ENCODE data around the gene PRPF40A.

PRPF40A gene

GRCh38 chr2:152632736-152633135 lies 84.5 kb downstream of the PRPF40A start:
- TF ChIP-seq TAF1 (IDR thresholded peaks at IDR 0.05; ENCODE audit: borderline replicate concordance, insufficient read depth, low read length) (no peak), POLR2AphosphoS5 (IDR thresholded peaks at IDR 0.05; ENCODE audit: low read depth, low read length) (no peak)
- TF ChIP-seq, protein P1, sequence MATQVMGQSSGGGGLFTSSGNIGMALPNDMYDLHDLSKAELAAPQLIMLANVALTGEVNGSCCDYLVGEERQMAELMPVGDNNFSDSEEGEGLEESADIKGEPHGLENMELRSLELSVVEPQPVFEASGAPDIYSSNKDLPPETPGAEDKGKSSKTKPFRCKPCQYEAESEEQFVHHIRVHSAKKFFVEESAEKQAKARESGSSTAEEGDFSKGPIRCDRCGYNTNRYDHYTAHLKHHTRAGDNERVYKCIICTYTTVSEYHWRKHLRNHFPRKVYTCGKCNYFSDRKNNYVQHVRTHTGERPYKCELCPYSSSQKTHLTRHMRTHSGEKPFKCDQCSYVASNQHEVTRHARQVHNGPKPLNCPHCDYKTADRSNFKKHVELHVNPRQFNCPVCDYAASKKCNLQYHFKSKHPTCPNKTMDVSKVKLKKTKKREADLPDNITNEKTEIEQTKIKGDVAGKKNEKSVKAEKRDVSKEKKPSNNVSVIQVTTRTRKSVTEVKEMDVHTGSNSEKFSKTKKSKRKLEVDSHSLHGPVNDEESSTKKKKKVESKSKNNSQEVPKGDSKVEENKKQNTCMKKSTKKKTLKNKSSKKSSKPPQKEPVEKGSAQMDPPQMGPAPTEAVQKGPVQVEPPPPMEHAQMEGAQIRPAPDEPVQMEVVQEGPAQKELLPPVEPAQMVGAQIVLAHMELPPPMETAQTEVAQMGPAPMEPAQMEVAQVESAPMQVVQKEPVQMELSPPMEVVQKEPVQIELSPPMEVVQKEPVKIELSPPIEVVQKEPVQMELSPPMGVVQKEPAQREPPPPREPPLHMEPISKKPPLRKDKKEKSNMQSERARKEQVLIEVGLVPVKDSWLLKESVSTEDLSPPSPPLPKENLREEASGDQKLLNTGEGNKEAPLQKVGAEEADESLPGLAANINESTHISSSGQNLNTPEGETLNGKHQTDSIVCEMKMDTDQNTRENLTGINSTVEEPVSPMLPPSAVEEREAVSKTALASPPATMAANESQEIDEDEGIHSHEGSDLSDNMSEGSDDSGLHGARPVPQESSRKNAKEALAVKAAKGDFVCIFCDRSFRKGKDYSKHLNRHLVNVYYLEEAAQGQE (IDR thresholded peaks at IDR 0.05; ENCODE audit: insufficient read depth in 1 of 2, low read depth in 2 of 2, low read length in 2 of 2), result no peak

DNA sequence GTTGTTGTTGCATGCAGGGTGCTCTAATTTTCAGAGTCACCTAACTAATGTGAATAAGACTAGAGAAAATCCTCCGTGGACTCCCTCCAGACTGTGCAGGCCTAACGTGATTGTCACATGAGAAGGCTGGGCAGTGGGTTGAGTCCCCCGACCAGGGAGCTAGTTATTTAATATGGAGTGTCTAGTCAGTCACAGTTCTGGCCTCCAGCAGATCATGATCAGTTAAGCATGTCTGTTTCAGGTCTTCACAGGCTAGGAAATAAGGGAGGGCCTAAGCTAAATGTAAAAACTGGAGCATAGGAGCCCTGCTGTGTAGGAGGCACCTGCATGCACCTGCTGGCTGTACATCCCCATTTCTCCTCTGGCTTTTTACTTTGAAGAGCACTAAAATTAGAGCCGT lies 86.8 kb downstream of the PRPF40A start:
- no peak for TF ChIP-seq SIN3A (IDR thresholded peaks at IDR 0.05; ENCODE audit: borderline replicate concordance, insufficient read depth, low read length)

DNA sequence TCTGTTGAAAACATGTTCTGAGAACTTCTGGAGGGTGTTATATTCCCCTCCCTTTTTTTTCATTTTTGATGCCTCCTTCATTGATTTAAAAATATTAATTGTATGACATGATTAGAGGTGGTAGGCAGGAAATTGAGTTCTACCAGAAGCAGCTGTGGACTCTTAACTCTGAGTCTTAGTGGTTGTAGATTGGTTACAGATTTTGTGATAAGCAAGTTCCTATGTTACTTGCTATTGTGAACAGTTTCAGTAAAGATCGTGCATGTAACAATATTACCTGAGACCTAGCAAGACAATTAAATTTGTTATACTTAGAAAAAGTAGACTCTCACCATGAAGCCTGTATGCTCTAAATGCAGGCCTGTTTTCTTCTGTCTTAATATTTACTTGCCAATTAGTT lies 88.1 kb downstream of the PRPF40A start:
- no peak for TF ChIP-seq TAF1 (IDR thresholded peaks at IDR 0.05; ENCODE audit: borderline replicate concordance, insufficient read depth, low read length)
- TF ChIP-seq FOXP2 (optimal IDR thresholded peaks at IDR 0.05; ENCODE audit: borderline replicate concordance, extremely low read depth, extremely low read length, insufficient read depth), result no peak
- no peak for TF ChIP-seq POLR2AphosphoS5 (IDR thresholded peaks at IDR 0.05; ENCODE audit: low read depth, low read length)
- TF ChIP-seq SIN3A (IDR thresholded peaks at IDR 0.05; ENCODE audit: borderline replicate concordance, insufficient read depth, low read length), result no peak
- TF ChIP-seq, protein P1 (IDR thresholded peaks at IDR 0.05; ENCODE audit: insufficient read depth in 1 of 2, low read depth in 2 of 2, low read length in 2 of 2), result no peak

GRCh38 chr2:152627351-152627957 lies 89.8 kb downstream of the PRPF40A start:
- no peak for TF ChIP-seq TAF1 (IDR thresholded peaks at IDR 0.05; ENCODE audit: borderline replicate concordance, insufficient read depth, low read length)

DNA sequence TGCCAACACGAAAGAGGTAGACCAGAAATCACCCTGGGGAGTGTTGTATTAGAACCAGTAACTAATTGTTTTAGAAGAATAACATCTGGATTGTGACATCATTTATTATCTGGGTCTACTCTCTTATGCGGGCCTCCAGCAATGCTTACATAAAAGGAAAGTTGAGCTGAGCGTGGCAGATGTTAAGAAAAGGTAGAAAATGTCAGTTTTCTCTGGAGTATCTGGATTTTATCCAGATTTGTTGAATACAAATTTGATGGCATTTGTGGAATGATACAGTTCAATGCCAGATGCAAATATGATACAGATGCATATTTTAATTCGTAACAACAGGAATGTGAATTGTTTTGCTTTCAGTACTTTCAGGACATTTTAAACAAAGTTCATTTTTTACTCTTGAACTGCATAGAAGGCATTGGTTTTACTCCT lies 90.3 kb downstream of the PRPF40A start:
- TF ChIP-seq POLR2AphosphoS5 (IDR thresholded peaks at IDR 0.05; ENCODE audit: low read depth, low read length), result no peak
- TF ChIP-seq, protein P1 (IDR thresholded peaks at IDR 0.05; ENCODE audit: insufficient read depth in 1 of 2, low read depth in 2 of 2, low read length in 2 of 2), result no peak
- no peak for TF ChIP-seq FOXP2 (optimal IDR thresholded peaks at IDR 0.05; ENCODE audit: borderline replicate concordance, extremely low read depth, extremely low read length, insufficient read depth)
- TF ChIP-seq SIN3A (IDR thresholded peaks at IDR 0.05; ENCODE audit: borderline replicate concordance, insufficient read depth, low read length), result no peak
- no peak for TF ChIP-seq TAF1 (IDR thresholded peaks at IDR 0.05; ENCODE audit: borderline replicate concordance, insufficient read depth, low read length)

- no peak for TF ChIP-seq SIN3A (IDR thresholded peaks at IDR 0.05; ENCODE audit: borderline replicate concordance, insufficient read depth, low read length)
- no peak for TF ChIP-seq TAF1 (IDR thresholded peaks at IDR 0.05; ENCODE audit: borderline replicate concordance, insufficient read depth, low read length)
- TF ChIP-seq POLR2AphosphoS5 (IDR thresholded peaks at IDR 0.05; ENCODE audit: low read depth, low read length), result no peak
- TF ChIP-seq FOXP2 (optimal IDR thresholded peaks at IDR 0.05; ENCODE audit: borderline replicate concordance, extremely low read depth, extremely low read length, insufficient read depth), result no peak
- TF ChIP-seq, protein P1 (IDR thresholded peaks at IDR 0.05; ENCODE audit: insufficient read depth in 1 of 2, low read depth in 2 of 2, low read length in 2 of 2), result no peak
Observed at GRCh38 chr2:152624805-152625204, 92.5 kb downstream of the PRPF40A start.
